Esophagus (tissue), 2 donors: ENCODE measurements around the gene EIF2B5. TPM values are rescaled to one million over a fixed set of nuclear protein-coding genes. Genes with fewer than 3 reads are reported as not detected.

Experiments
- H3K27ac ChIP-seq, 2 donors: one replicate each; pipeline ENCODE4 v1.5.1; 2013; ENCODE audit warnings: low read depth in 2 of 2, mild to moderate bottlenecking in 2 of 2, inconsistent platforms in 1 of 2, low read length in 1 of 2, moderate library complexity in 1 of 2
- H3K27me3 ChIP-seq, 2 donors: one replicate each; pipeline ENCODE4 v1.6.1; 2013; ENCODE audit warnings: low read length in 2 of 2, control low read depth in 1 of 2, mild to moderate bottlenecking in 1 of 2; ENCODE audit not compliant: insufficient read depth in 2 of 2, control insufficient read depth in 1 of 2
- H3K36me3 ChIP-seq, 2 donors: one replicate each; pipeline ENCODE4 v1.6.1; 2013; ENCODE audit warnings: low read length in 1 of 2; ENCODE audit not compliant: control insufficient read depth in 2 of 2, insufficient read depth in 2 of 2
- H3K4me1 ChIP-seq, 2 donors: one replicate each; pipeline ENCODE4 v1.6.1; 2013; ENCODE audit warnings: low read length in 1 of 2; ENCODE audit not compliant: control insufficient read depth in 2 of 2, insufficient read depth in 2 of 2
- H3K4me3 ChIP-seq, 2 donors: one replicate each; pipeline ENCODE4 v1.5.1; 2013; ENCODE audit warnings: low read length in 2 of 2, mild to moderate bottlenecking in 2 of 2, low read depth in 1 of 2, moderate library complexity in 1 of 2
- H3K9me3 ChIP-seq, 2 donors: one replicate each; pipeline ENCODE4 v1.6.1; 2013; ENCODE audit warnings: mild to moderate bottlenecking in 2 of 2, low read depth in 1 of 2, low read length in 1 of 2, moderate library complexity in 1 of 2; ENCODE audit not compliant: control insufficient read depth in 2 of 2, insufficient read depth in 1 of 2
- WGBS, 2 donors: extraction: QIAGEN DNeasy Blood & Tissue Kit; methylation state at CpG; one replicate each; pipeline ENCODE4 v1.1.7; 2013; 5-methylcytosine and 5-hydroxymethylcytosine counted together
- polyA plus RNA-seq, 2 donors: library from polyadenylated mRNA; stranded (reverse); fragments of 200-250 nt; gene quantifications; one replicate each; pipeline ENCODE4 v1.2.3, GENCODE V29; 2013
- donor health status: healthy with polysubstance abuse.
- donor health status: Bipolar disorder and iron deficiency.

The EIF2B5 gene
- polyA plus RNA-seq, 2 donors, result 31.0 to 37.7 TPM

GRCh38 chr3:184185461-184186183, 50.5 kb downstream of the EIF2B5 start:
- Histone ChIP-seq H3K4me1 (peaks cover 0 to 14% of the 10 kb centered on the region in 2 donors), H3K4me3 (peak overlapping the region; percentile 88 to 96), H3K36me3 (peaks cover 46 to 55% of the 10 kb centered on the region in 2 donors), H3K9me3 (no peaks in the 10 kb centered on the region), H3K27me3 (no peaks in the 10 kb centered on the region), H3K27ac (peak overlapping the region; percentile 89 to 94)
- 2 to 4% methylated on average over 49 to 55 of the region's 55 CpGs for WGBS, 2 donors

- Histone ChIP-seq H3K4me3 (peak within 1 kb of the TSS; percentile 88 to 96), H3K36me3 (peaks cover 39 to 53% of the 10 kb centered on the region in 2 donors), H3K27ac (peak within 1 kb of the TSS; percentile 89 to 94), H3K9me3 (no peaks in the 10 kb centered on the region), H3K4me1 (peaks cover 0 to 14% of the 10 kb centered on the region in 2 donors), H3K27me3 (no peaks in the 10 kb centered on the region)
- WGBS, 2 donors, result 1% methylated on average over 45 of the region's 45 CpGs
Observed at GRCh38 chr3:184186184-184186901, 51.2 kb downstream of the EIF2B5 start, which contains the start of gene ABCF3. TSS of gene ABCF3 (plus strand) at chr3:184186199. CDS start at chr3:184186208, 9 bp downstream.

GRCh38 chr3:184186902-184187207, 51.7 kb downstream of the EIF2B5 start:
- 9 to 11% methylated on average over 3 of the region's 3 CpGs for WGBS, 2 donors
- Histone ChIP-seq H3K9me3 (no peaks in the 10 kb centered on the region), H3K4me3 (peak overlapping the region; percentile 88 to 96), H3K27ac (peak overlapping the region; percentile 80 to 94), H3K27me3 (no peaks in the 10 kb centered on the region), H3K36me3 (peaks cover 34 to 48% of the 10 kb centered on the region in 2 donors), H3K4me1 (peaks cover 0 to 14% of the 10 kb centered on the region in 2 donors)

- peaks cover 31 to 49% of the 10 kb centered on the region in 2 donors for H3K36me3 ChIP-seq
- no peak overlapping the region for H3K4me3 ChIP-seq
- 87 to 88% methylated on average over 17 of the region's 17 CpGs for WGBS, 2 donors
Observed at GRCh38 chr3:184188080-184188479, 52.9 kb downstream of the EIF2B5 start.

GRCh38 chr3:184189421-184189820, 54.3 kb downstream of the EIF2B5 start:
- peaks cover 0 to 14% of the 10 kb centered on the region in 2 donors for H3K4me1 ChIP-seq
- no peaks in the 10 kb centered on the region for H3K27me3 ChIP-seq
- H3K36me3 ChIP-seq, result peaks cover 35 to 49% of the 10 kb centered on the region in 2 donors
- H3K9me3 ChIP-seq, result no peaks in the 10 kb centered on the region
- 91 to 93% methylated on average over 13 of the region's 13 CpGs for WGBS, 2 donors
- no peak overlapping the region for H3K4me3 ChIP-seq
- no peak overlapping the region for H3K27ac ChIP-seq

More at GRCh38 chr3:184188080-184188479, 52.9 kb downstream of the EIF2B5 start:
- Histone ChIP-seq H3K9me3 (no peaks in the 10 kb centered on the region), H3K4me1 (peaks cover 0 to 14% of the 10 kb centered on the region in 2 donors), H3K27ac (no peak overlapping the region), H3K27me3 (no peaks in the 10 kb centered on the region)

GRCh38 chr3:184192889-184193288, 57.7 kb downstream of the EIF2B5 start:
- no peaks in the 10 kb centered on the region for H3K9me3 ChIP-seq
- H3K4me1 ChIP-seq, result peaks cover 0 to 3% of the 10 kb centered on the region in 2 donors
- 94 to 96% methylated on average over 10 of the region's 10 CpGs for WGBS, 2 donors
- peaks cover 36 to 55% of the 10 kb centered on the region in 2 donors for H3K36me3 ChIP-seq
- H3K27ac ChIP-seq, result no peak overlapping the region
- no peak overlapping the region for H3K4me3 ChIP-seq
- no peaks in the 10 kb centered on the region for H3K27me3 ChIP-seq

- Histone ChIP-seq H3K4me1 (no peaks in the 10 kb centered on the region), H3K27ac (no peak overlapping the region), H3K4me3 (no peak overlapping the region), H3K36me3 (peaks cover 29 to 44% of the 10 kb centered on the region in 2 donors), H3K9me3 (no peaks in the 10 kb centered on the region), H3K27me3 (no peaks in the 10 kb centered on the region)
- 87% methylated on average over 9 of the region's 9 CpGs for WGBS, 2 donors
Observed at GRCh38 chr3:184193991-184194539, 58.9 kb downstream of the EIF2B5 start.

Other genes with a start within 250 kb of the EIF2B5 start
- 10 to 100 TPM; 19.2 to 56.0 TPM for gene ABCC5, start 117.5 kb upstream of the EIF2B5 start, polyA plus RNA-seq
- gene HTR3D, start 103.6 kb upstream of the EIF2B5 start, polyA plus RNA-seq, result not detected
- not detected for gene HTR3C, start 82.3 kb upstream of the EIF2B5 start, polyA plus RNA-seq
- gene HTR3E, start 38.3 kb upstream of the EIF2B5 start, polyA plus RNA-seq, result not detected
- gene DVL3, start 20.0 kb downstream of the EIF2B5 start, polyA plus RNA-seq, result 10 to 100 TPM; 27.2 to 31.6 TPM
- gene AP2M1, start 39.5 kb downstream of the EIF2B5 start, polyA plus RNA-seq, result 100 to 1,000 TPM in 1 of 2 donors, 10 to 100 TPM in 1; 94.2 to 210 TPM
- 10 to 100 TPM; 42.3 to 42.4 TPM for gene ABCF3, start 50.8 kb downstream of the EIF2B5 start, polyA plus RNA-seq
- under 1 TPM; 0.02 to 0.04 TPM for gene VWA5B2, start 94.2 kb downstream of the EIF2B5 start, polyA plus RNA-seq
- gene ALG3, start 113.6 kb downstream of the EIF2B5 start, polyA plus RNA-seq, result 10 to 100 TPM; 16.4 to 31.0 TPM
- gene EEF1AKMT4, start 114.3 kb downstream of the EIF2B5 start, polyA plus RNA-seq, result 1 to 10 TPM; 3.5 to 8.6 TPM
- under 1 TPM; 0.06 to 0.12 TPM for gene CAMK2N2, start 126.2 kb downstream of the EIF2B5 start, polyA plus RNA-seq
- gene ECE2, start 140.7 kb downstream of the EIF2B5 start, polyA plus RNA-seq, result not detected
- 100 to 1,000 TPM in 1 of 2 donors, 10 to 100 TPM in 1; 50.1 to 156 TPM for gene PSMD2, start 163.9 kb downstream of the EIF2B5 start, polyA plus RNA-seq
- gene EIF4G1, start 179.2 kb downstream of the EIF2B5 start, polyA plus RNA-seq, result 100 to 1,000 TPM; 222 to 257 TPM
- 1 to 10 TPM; 7.7 to 9.5 TPM for gene FAM131A, start 202.2 kb downstream of the EIF2B5 start, polyA plus RNA-seq
- 1 to 10 TPM; 3.1 to 5.4 TPM for gene CLCN2, start 226.2 kb downstream of the EIF2B5 start, polyA plus RNA-seq
- gene POLR2H, start 226.4 kb downstream of the EIF2B5 start, polyA plus RNA-seq, result 100 to 1,000 TPM in 1 of 2 donors, 10 to 100 TPM in 1; 79.6 to 103 TPM
- under 1 TPM; 0.06 to 0.12 TPM for gene THPO, start 242.8 kb downstream of the EIF2B5 start, polyA plus RNA-seq
- gene CHRD, start 244.7 kb downstream of the EIF2B5 start, polyA plus RNA-seq, result 1 to 10 TPM; 2.2 to 3.0 TPM